ENCODE measurements around the gene BTK. TPM values are rescaled to one million over a fixed set of nuclear protein-coding genes. Genes with fewer than 3 reads are reported as not detected.

The BTK gene
- total RNA-seq, 4 donors from 2014 or later, result 0.15 to 4.2 (median 0.83) TPM

DNA sequence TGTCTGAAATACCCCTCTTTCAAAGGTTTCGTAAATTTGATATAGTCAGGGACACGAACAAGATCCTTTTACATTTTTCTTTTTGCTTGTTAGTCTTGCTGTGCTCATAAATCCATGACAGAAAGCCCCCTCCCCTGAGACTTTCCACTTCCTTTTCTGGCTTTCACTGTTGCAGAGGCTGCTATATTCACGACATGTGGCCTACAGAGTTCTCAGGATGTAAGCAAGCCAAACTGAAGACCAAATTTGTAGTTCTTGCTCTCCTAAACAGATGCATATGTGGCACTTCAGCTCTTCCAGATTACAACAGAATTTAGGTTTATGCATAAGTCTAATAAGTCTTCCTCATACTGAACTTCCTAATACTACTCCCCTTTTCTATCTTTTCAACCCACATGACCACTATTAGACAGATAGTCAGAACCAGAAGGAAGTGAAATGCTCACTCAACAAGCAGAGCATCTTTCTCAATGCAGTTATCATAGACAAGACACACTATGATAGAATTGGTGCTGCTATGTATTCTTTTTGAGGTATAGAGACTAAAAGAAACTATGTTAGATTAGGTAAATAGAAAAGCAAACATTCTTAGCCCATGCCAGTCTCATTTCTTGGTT lies 15.0 kb downstream of the BTK start:
- no peak overlapping the region for H3K27ac ChIP-seq
- TF ChIP-seq CTCF (IDR thresholded peaks at IDR 0.05) (no peak), POLR2A (IDR thresholded peaks at IDR 0.05) (no peak)
- no peak for DNase-seq
- H3K9me3 ChIP-seq, result no peaks in the 10 kb centered on the region
- 51 to 79% methylated on average over 3 of the region's 3 CpGs for WGBS, 2 donors
- H3K4me3 ChIP-seq, result no peak overlapping the region
- no peaks in the 10 kb centered on the region for H3K27me3 ChIP-seq
- H3K4me1 ChIP-seq, result no peaks in the 10 kb centered on the region
- H3K36me3 ChIP-seq, result no peaks in the 10 kb centered on the region
- intact Hi-C loops (cut with DNase I), result no loop called here

DNA sequence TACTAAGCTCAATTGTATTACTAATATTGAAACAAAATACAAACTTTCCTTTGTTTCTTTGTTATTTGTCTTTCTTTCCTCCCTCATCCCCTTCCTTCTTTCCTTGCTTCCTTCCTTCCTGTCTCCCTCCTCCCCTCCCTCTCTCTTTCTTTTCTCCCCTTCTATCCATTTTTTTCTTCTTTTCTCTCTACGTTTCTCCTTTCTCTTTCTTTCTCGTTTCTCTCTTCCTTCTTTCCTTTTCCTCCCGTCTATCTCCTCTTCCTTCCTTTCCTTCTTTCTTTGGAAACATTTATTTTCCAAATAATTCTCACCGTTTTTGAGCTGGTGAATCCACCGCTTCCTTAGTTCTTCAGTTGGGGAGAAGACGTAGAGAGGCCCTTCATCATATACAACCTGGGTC lies 16.3 kb downstream of the BTK start:
- no peak overlapping the region for H3K4me3 ChIP-seq
- H3K4me1 ChIP-seq, result no peaks in the 10 kb centered on the region
- no peak for TF ChIP-seq CTCF (IDR thresholded peaks at IDR 0.05)
- TF ChIP-seq POLR2A (IDR thresholded peaks at IDR 0.05), result no peak
- no peaks in the 10 kb centered on the region for H3K36me3 ChIP-seq
- H3K27ac ChIP-seq, result no peak overlapping the region
- no peaks in the 10 kb centered on the region for H3K9me3 ChIP-seq
- DNase-seq, result no peak
- WGBS, 2 donors, result 71 to 90% methylated on average over 3 to 6 of the region's 6 CpGs
- intact Hi-C loops (cut with DNase I), result no loop called here
- H3K27me3 ChIP-seq, result no peaks in the 10 kb centered on the region

GRCh38 chrX:101368800-101369199 lies 17.2 kb downstream of the BTK start:
- no peaks in the 10 kb centered on the region for H3K27me3 ChIP-seq

GRCh38 chrX:101365301-101365795 lies 20.6 kb downstream of the BTK start:
- Histone ChIP-seq H3K27me3 (no peaks in the 10 kb centered on the region), H3K4me1 (peaks cover 0 to 6% (median 0%) of the 10 kb centered on the region in 3 donors), H3K36me3 (no peaks in the 10 kb centered on the region), H3K27ac (no peak overlapping the region), H3K4me3 (no peak overlapping the region), H3K9me3 (no peaks in the 10 kb centered on the region)
- no peak for DNase-seq
- TF ChIP-seq CTCF (IDR thresholded peaks at IDR 0.05), result no peak
- TF ChIP-seq POLR2A (IDR thresholded peaks at IDR 0.05), result no peak
- intact Hi-C loops (cut with DNase I), result no loop called here
- 50 to 82% methylated on average over 1 of the region's 1 CpG for WGBS, 2 donors

More at GRCh38 chrX:101368800-101369199, 17.2 kb downstream of the BTK start:
- Histone ChIP-seq H3K4me3 (no peak overlapping the region), H3K27ac (no peak overlapping the region), H3K9me3 (no peaks in the 10 kb centered on the region), H3K36me3 (no peaks in the 10 kb centered on the region), H3K4me1 (no peaks in the 10 kb centered on the region)
- TF ChIP-seq POLR2A (IDR thresholded peaks at IDR 0.05) (no peak), CTCF (IDR thresholded peaks at IDR 0.05) (no peak)
- DNase-seq, result no peak
- intact Hi-C loops (cut with DNase I), result no loop called here

GRCh38 chrX:101362757-101363156 lies 23.2 kb downstream of the BTK start:
- H3K4me3 ChIP-seq, result no peak overlapping the region
- no peak overlapping the region for H3K27ac ChIP-seq
- no peaks in the 10 kb centered on the region for H3K9me3 ChIP-seq
- intact Hi-C loops (cut with DNase I), result no loop called here
- no peak for TF ChIP-seq CTCF (IDR thresholded peaks at IDR 0.05)
- no peak for TF ChIP-seq POLR2A (IDR thresholded peaks at IDR 0.05)
- H3K27me3 ChIP-seq, result no peaks in the 10 kb centered on the region
- no peaks in the 10 kb centered on the region for H3K36me3 ChIP-seq
- peaks cover 0 to 6% (median 0%) of the 10 kb centered on the region in 3 donors for H3K4me1 ChIP-seq
- DNase-seq, result no peak
